Fibroblast of skin of left quadriceps (primary cell): Measurements from ENCODE around the gene FBXL4.
A peak's percentile ranks its signal among the peaks of the same experiment; 100 is the strongest.
"Not testable (repeated sequence)": the region's sequence is repeated elsewhere in the genome, so short reads cannot be mapped to it uniquely, and the experiment has no call there.

ENCODE experiments used
- DNase-seq, 2 experiments: peaks; one replicate each; pipeline ENCODE4 v3.0.0-alpha.2; 2013; ENCODE audit warnings: low read depth in 2 of 2

Gene FBXL4

DNA sequence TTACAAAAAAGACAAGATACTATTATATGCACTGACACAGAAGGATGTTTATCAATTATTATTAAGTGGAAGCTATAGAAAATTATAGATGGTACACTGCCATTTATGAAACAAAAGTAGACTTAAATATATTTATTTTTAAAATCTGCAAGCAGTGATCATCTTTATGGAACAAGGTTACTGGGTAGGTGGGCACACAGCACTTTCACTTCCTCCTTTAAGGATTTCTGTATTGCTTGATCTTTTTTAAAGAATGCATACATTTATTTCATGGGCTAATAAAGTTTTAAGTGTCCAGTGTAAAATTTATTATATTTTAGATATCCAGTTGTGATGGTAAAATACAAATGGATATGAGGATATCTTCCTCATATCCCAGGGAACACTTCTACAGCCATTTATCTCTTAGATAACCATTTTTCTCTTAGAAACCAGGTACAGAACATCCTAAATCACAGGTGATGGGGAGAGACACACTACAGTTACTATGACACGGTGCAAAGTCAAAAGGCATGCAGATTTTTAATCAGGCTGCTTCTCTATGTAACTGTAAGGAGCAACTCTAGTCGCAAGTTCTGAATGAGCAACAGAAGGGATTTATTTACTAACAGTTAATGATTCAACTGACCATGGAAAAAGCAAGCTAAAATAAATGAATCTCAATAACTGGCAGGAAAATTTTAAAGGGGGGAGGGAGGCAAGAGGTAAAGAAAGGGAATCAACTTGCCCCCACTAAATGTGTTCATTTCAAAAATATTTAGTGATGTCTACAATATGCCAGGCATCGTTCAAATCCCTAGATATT is 2.2 kb downstream of the FBXL4 start:
- no peak for DNase-seq

DNA sequence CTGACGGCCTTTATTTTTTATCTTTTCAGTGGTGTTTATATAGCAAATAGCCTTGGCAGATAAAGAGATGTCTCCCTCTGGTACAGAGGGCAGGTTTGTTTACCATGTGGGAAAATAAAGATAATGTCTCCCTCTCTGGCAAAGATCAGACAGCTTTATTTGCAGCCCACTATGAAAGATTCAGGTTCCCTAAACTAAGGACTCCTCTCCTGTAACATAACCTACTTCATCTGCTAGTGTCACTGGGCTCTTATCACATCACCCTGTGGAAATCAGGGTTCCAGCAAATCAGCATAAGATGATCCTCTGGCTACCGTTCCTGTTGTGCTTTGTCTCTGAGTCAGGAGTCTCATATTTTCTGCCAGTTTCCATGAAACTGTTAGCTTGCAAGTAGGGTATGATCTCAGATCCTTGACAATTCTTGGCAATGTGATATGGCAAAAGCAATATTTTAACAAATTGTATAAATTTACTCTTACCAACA is 3.1 kb downstream of the FBXL4 start:
- no peak for DNase-seq

DNA sequence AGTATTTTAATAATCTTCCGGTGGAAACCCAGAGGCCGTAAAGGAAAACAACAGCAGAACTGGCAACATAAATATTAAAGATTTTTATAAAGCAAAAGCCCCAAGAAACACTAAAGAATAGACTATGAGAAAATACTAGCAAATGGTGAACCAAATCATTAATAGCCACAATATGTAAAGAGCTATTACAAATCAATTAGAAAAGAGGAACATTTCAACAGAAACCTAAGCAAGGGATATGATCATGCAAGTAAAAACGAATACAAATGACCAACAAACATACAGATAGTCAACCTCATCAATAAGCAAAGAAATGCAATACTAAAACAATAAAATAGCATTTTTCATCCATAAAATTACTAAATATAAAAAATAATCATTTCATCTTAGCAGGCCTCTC is 3.6 kb downstream of the FBXL4 start:
- no peak for DNase-seq

DNA sequence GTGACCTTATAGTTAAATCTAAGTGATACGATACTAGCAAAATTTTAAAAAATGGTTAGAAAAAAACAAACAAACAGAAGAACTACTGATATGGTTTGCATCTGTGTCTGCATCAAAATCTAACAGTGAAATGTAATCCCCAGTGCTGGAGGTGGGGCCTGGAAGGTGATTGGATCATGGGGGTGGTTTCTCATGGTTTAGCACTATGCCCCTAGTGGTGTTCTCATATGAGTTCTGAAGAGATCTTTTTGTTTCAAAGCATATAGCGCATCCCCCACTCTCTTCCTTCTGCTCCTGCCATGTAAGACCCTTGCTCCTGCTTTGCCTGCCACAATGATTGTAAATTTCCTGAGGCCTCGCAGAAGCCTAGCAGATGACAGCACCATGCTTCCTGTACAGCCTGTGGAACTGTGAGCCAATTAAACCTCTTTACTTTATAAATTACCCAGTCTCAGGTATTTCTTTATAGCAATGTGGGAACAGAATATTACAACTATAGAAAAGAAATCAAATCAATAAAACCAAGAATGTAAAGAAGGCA is 5.4 kb downstream of the FBXL4 start:
- DNase-seq, result no peak

DNA sequence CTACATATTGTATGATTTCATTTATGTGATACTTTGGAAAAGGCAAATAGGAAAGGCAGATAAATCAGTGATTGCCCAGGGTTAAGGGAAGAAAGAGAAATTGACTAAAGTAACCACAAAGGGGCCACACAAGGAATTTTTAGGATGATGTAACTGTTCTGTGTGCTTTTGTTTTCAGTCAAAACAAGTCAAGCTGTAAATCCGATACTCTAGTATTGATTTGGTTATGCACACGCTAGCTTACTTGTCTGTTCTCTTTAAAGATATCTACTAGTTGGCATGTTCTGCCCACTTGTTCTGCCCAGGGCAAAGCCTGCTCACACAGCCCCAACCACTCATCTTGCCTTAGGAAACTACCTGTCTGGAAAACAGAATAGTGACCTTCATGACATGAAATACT is 6.4 kb downstream of the FBXL4 start:
- no peak for DNase-seq

DNA sequence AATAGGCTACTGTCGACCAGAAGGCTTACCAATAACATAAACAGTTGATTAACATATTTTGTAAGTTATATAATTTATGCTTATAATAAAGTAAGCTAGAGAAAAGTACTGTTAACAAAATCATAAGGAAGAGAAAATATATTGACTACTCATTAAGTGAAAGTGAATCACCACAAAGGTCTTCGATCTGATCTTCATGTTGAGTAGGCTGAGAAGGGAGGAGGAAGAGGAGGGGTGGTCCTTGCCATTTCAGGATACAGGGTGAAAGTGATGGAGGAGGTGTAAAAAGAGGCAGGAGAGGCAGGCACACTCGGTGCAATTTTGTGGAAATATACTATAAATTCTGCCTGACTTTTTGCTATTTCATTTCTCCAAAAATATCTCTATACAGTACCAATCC is 10.4 kb downstream of the FBXL4 start:
- no peak for DNase-seq

DNA sequence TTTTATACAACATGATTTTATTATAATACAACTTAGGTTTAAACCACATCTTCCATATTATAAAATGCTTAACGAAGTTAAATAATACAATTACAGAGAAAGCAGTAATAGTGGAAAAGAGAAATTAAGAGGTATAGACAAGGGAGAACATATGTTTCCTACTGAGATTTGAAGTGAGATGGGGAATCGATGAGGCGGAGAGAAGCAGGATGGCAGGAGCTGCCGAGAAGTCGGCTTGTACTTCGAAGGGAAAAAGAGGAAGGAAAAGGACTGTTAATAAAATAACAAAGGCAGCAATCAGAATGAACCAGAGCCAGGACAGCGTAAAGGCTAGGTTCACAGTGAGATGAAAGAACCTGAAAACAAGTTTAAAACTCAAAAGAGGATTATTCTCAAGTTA is 15.4 kb downstream of the FBXL4 start:
- DNase-seq, result no peak

DNA sequence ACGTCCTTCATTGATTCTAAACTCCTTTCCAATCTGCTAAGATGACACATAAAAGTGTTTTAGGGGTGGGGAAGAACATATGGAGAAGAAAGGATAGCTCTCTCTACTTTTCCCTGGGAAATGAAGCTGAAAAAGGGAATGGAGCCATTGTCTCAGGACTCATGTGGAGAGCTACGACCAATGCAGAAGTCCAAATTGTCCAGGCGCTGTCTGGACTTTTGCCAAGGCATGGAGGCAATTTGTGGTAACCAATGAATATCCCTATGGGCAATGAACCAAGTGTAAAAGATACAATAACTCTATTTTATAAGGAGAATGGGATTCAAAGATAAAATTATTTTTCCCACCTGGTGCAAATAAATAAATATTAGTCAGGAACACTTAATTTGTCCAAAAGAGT is 16.1 kb downstream of the FBXL4 start:
- no peak for DNase-seq

DNA sequence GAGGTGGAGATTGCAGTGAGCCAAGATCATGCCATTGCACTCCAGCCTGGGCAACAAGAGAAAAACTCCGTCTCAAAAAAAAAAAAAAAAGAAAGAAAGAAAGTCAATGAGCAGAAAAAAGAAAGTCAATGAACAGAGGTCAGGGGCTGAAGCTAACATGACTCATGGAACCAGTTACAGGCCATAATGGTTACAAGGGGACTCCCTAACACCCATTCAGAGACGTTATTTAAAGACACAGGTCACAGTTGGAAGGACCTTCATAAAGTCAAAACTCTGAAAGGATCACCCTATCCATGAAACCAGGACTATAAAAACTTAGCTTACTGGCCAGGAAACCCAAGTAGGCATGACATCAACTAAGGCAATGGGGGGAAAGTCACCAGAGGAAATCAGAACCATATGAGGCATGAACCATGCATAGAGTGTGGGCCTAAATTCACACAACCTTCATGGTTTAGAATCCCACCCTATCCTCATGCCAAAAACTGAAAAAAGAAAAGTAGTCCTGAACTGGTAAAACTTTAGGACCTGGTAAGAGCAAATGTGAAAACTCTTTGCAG is 18.2 kb downstream of the FBXL4 start:
- DNase-seq, result no peak

DNA sequence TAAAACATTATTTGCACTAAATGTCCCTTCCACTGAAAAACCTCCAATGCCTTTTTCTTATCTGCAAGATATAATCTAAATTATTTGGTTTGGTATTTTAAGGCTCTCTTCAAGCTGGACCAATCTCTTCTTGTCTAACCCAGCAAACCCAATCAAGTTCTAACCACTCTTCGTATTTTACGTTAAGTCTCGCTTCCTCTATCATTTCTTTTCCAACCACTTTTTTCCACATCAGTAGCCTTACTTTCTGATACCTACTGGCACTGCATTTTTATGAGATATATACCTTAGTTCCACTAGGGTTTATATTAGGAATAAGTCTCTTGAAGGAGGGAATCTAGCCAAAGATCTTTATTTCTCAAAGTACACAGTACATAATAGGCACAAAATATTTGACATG is 19.1 kb downstream of the FBXL4 start:
- DNase-seq, result no peak

DNA sequence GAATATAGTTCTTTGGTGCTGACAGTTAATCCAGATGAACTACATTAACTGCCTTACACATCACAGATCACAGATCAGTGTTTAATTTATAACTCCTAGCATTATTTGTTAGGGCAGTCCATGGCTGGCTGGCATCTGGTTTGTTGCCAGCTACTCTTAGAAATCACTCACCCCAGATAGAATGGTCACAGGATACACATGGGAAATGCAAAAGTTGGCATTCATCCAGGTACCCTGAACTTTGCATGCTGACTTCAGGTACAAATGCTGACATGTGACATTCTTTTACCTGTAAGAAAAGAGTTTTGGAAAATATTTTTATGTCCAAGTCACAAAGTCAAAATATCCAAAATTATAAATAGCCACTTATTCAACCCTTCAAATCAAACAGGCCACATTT is 20.2 kb downstream of the FBXL4 start:
- DNase-seq, result no peak

DNA sequence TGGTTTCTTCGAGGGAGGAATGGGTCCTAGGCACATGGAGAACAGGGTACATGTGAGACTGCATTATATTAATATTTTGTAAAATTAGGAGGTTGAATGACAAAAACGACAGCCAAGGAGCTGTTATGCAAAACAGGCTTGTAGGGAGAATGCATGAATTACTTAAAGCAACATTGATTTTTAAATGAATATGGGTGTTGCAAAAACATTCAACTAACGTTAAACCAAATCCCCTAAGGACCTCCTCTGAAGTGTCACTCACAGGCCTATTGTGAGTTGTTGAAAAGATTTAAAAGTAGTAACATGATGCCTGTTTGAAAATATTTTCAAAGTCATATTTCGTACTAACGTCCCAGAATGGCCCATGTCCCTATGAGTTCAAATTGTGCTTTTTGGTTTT is 21.9 kb downstream of the FBXL4 start:
- DNase-seq, result no peak

DNA sequence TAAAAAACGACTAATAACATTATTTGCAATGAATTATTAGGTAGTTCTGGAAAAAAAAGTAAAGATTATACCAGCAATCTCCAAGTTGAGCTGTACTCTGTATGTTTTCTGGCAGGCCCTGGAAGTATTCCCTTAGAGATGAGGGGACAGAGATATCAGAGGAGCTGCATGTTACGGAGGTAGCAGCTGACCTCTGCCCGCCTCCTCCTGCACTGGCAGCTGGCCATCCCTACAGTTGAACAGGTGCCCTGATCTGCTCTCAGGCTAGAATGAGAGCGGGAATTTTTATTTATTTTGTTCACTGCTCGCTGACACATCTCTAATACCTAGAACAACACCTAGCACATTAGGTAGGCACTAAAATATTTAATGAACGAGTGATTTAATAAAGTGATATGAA is 23.1 kb downstream of the FBXL4 start:
- no peak for DNase-seq

DNA sequence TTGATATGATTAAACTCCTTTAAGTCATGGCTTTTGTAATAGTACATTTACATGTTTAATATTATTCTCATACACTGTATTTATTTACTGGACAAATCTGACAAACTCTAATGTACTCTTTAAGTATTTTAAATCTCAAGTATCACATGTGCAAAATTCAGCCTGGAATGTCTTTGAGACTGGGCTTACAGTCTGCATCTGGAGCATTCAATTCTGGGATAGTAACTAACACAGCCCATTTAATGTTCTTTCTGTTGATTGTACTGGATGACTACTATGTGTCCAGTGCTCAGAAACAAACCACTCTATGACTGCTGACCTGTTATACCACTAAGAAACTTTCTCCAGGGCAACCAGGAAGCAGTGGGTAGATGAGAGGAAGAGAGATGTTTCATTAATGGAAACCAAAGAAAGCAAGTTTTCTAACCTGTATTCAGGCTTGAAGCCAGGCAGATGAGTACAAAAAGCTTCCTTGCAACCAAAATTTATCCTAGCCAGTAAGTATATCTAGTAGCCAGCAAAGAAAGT is 26.8 kb downstream of the FBXL4 start:
- DNase-seq, result no peak

DNA sequence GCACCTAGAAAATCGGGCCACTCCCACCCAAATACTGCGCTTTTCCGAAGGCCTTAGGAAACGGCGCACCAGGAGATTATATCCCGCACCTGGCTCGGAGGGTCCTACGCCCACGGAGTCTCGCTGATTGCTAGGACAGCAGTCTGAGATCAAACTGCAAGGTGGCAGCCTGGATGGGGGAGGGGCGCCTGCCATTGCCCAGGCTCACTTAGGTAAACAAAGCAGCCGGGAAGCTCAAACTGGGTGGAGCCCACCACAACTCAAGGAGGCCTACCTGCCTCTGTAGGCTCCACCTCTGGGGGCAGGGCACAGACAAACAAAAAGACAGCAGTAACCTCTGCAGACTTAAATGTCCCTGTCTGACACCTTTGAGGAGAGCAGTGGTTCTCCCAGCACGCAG is 36.8 kb downstream of the FBXL4 start:
- not testable (repeated sequence) for DNase-seq

DNA sequence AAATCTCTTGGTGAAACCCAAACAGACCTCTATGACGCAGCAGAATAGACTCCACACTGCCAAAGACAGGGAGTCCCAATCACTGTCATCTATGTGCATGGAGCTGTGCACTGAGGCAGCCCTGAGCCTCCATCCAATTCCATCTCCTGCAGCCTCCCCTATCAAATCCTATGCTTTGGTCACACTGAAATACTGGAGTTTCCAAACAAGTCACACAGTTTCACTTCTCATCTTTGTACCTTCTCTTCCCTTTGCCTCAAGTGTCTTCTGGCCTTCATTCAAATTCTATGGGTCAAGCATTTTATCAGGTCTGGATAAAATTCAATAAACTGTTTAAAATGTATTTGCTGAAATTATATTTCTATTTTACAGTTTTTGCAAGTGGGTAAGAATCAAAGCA is 38.5 kb downstream of the FBXL4 start:
- no peak for DNase-seq

DNA sequence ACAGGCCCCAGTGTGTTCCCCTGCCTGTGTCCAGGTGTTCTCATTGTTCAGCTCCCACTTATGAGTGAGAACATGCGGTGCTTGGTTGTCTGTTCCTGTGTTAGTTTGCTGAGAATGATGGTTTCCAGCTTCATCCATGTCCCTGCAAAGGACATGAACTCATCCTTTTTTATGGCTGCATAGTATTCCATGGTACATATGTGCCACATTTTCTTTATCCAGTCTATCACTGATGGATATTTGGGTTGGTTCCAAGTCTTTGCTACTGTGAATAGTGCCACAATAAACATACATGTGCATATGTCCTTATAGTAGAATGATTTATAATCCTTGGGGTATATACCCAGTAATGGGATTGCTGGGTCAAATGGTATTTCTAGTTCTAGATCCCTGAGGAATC is 41.4 kb downstream of the FBXL4 start:
- not testable (repeated sequence) for DNase-seq

DNA sequence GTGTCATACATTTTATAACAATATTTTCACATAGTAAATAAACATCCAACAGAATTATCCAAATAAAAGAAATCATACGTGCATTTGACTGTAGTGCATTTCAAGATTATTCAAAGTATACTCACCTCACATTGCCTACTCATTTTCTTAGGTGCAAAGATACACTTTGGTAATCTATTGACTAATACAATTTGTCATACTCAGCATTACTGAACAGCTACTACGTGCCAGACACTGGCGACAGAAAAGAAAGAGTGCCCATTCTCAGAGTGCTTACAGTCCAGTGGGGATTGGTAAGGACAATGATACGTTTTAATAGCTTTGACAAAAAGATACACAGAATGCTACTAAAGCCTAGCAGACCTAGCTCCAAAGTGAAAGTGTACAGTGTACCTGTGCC is 42.0 kb downstream of the FBXL4 start:
- no peak for DNase-seq

DNA sequence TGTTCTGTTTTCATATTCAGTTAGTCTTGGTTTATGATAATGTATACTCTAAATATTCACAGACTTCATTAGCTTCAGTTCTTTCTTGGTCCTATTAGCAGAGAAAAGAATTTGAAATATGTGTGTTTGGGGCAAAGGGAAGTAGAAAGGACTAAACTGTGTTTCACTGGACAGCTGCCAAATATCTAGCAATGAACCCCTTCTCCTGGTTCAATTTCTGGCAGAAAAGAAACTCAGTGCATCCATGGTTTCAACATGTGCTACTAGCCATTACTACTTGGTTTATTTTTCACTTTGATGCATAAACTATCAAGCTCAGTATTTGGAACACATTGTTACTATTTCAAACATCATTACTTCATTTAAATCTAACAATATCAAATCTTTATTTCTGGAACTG is 43.6 kb downstream of the FBXL4 start:
- peak; percentile 12 to 18 for DNase-seq

DNA sequence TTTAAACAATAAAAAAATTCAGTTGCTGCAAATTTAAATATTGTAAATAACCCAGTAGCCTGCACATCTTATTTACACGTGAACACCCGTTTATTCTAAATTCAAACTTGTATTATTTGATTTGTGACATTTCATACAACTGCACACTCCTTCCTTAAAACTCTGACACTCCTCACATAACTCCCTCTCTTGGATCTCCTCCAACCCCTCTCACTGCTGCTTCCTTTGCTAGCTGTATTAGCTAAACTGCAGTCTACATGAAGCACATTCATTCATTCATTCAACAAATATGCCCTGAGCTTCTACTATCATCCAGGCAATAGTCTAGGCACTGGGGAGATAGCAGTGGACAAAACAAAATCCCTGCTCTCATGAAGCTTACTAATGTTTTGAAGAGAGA is 47.0 kb downstream of the FBXL4 start:
- no peak for DNase-seq

DNA sequence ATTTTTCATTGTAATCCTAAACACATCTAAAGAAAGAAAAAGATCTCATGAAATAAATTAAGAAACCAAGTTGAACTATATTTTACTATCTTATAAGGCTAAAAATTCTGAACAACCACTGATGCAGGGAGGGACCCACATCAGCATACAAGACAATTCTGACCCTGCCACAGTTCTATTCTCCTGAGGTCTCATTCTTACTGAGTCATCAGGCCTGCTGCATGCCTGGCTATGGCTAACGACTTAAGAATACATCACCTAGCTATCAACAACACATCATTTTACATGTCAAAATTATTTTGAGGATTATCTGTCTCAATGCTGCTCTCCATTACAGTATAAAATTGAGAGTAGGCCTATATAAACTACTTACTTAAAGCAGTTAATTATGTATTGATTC is 52.9 kb downstream of the FBXL4 start:
- DNase-seq, result no peak

DNA sequence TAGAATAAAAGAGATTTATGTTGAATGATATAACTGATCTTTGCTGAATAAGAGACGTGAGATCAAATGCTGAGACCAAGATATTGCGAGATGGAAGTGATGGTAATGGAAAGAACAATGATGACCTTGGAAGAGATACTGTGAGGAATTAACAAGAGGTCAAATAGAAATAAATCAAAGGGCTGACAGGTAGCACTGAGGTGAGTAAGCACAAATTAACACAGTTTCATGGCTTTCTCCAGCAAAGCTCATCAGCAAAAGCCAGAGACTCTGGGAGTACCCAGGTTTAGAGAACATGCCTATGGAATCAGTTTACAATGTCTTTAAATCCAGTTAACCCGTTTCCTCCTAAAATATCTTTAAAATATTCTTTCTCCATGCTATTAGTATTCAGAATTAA is 60.1 kb downstream of the FBXL4 start:
- DNase-seq, result no peak

DNA sequence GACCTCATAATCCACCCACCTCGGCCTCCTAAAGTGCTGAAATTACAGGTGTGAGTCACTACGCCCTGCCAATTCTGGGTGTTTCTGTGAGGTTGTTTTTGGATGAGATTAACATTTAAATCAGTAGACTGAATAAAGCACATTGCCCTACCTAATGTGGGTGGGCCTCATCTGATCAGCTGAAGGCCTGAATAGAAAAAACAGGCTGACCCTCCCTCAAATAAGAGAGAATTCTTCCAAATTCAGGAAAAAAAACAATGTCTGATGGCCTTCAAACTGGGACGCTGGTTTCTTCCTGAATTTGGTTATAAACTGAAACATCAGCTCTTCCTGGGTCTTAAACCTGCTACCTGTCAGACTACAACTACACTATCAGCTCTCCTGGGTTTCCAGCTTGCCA is 62.4 kb downstream of the FBXL4 start:
- DNase-seq, result no peak
